Measurements from ENCODE around the gene FMOD. TPM values are rescaled to one million over a fixed set of nuclear protein-coding genes. Genes with fewer than 3 reads are reported as not detected.

Gene FMOD
- total and polyA plus RNA-seq, 7 experiments from 2014 or later, result not detected

DNA sequence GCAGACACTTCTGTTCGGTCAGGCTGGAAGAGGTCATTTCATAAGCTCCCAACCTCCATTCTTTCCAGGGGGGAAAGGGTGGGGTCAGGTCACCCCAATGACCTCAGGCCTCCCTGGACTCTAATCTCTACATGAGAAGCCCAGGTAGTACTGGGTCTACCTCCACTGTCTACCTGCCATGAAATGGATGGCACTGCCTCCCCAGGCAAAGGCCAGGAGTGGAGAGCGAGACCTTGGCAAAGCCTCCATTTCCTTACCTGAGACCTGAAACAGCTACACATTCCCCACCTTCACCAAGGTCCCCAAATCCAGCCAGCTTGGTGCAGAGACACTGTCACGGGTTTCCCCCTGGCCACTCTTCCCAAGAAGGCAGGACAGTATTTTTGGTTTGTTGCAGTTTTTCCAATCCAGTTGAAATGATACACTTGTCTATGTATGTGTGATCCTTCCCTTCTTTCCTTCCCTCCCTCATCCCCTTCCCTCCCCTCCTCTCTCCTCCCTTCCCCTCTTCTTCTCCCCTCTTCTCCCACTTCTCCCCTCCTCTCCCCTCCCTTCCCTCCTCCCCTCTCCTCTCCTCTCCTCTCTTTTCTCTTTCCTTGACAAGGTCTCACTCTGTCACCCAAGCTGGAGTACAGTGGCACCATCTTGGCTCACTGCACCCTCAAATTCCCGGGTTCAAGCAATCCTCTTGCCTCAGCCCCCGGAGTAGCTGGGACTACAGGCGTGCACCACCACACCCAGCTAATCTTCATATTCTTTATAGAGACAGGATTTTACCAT is 29.5 kb downstream of the FMOD start:
- Histone ChIP-seq H3K27me3 (ENCODE audit: control insufficient read depth in 2 of 2, insufficient read depth in 2 of 2, low read length in 2 of 2) (no peaks in the 10 kb centered on the region), H3K9me3 (ENCODE audit: control insufficient read depth in 2 of 3, low read length in 3 of 3) (no peaks in the 10 kb centered on the region), H3K4me3 (ENCODE audit: low read length) (peak overlapping the region; percentile 41), H3K27ac (ENCODE audit: low read depth, low read length) (peak overlapping the region; percentile 98), H3K36me3 (ENCODE audit: control insufficient read depth in 2 of 3, insufficient read depth in 3 of 3, low read length in 3 of 3) (no peaks in the 10 kb centered on the region), H3K4me1 (ENCODE audit: control insufficient read depth in 2 of 2, insufficient read depth in 2 of 2, low read length in 2 of 2) (peaks cover 74 to 82% of the 10 kb centered on the region in 2 donors)
- ChIA-PET CTCF (interaction anchor here (0.6 to 9.7 kb wide), 10 partner anchors 9 to 211 kb away, joined by 3 to 215 read pairs (median 7); no protein-coding TSS in a partner anchor), POLR2A (interaction anchor here (0.6 to 24.2 kb wide), 9 partner anchors 9 to 305 kb away, joined by 3 to 1812 read pairs (median 10); partner anchors contain the start of genes ATP2B4 and BTG2)
- Mint-ChIP-seq H3K4me3 (peak overlapping the region; percentile 66 to 88 (median 82)), H3K27ac (peak overlapping the region; percentile 85 to 100 (median 99)), H3K27me3 (no peaks in the 10 kb centered on the region), H3K36me3 (peaks cover 0 to 4% (median 0%) of the 10 kb centered on the region in 5 donors), H3K9me3 (peaks cover 0 to 3% (median 0%) of the 10 kb centered on the region in 11 donors), H3K4me1 (peaks cover 82 to 98% (median 95%) of the 10 kb centered on the region in 7 donors)
- intact Hi-C loops (cut with micrococcal nuclease), result loop anchor here (1.0 to 10.0 kb wide), 15 partner anchors 15 to 1963 kb away; partner anchors contain the start of genes PPFIA4 (in 2 of the 2), ZBED6 (in 2 of the 2), ZC3H11A (in 2 of the 2) and ADIPOR1 (in 1 of the 2)
- no peak for DNase-seq
- ATAC-seq, result no peak

DNA sequence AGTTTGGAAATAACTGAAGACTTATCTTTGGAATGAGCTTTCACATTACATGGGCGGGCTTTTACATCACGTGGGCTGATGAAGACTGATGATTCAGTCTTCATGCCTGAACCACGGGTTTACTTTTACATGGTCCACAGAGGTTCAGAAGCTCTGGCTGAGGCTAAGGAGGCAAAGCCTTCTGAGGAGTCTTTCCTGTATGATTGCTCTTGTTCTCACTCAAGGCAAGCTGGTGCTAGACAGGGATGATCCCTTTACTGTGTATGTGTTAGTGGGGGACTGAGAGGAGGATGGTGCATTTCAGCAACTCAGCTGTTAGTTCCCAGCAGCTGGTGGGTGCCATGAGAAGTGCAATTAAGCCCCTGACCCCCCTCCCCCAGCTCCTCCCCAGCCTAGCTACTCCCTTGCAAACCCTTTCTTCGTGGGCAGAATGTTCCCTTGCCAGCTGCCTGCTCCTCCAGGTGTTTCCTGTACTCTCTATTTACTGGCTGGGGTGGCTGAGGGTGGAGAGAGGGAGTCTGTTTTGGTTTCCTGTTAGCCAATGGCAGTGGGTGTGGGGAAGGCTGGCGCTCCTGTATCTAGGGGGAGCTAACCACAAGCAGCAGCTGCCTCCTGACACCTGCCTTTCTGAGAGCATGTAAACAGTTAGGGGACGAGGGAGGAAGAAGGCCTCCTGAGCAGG is 30.2 kb downstream of the FMOD start:
- Histone ChIP-seq H3K4me1 (ENCODE audit: control insufficient read depth in 2 of 2, insufficient read depth in 2 of 2, low read length in 2 of 2) (peaks cover 66 to 74% of the 10 kb centered on the region in 2 donors), H3K27ac (ENCODE audit: low read depth, low read length) (peak overlapping the region; percentile 98), H3K36me3 (ENCODE audit: control insufficient read depth in 2 of 3, insufficient read depth in 3 of 3, low read length in 3 of 3) (no peaks in the 10 kb centered on the region), H3K4me3 (ENCODE audit: low read length) (peak overlapping the region; percentile 41), H3K27me3 (ENCODE audit: control insufficient read depth in 2 of 2, insufficient read depth in 2 of 2, low read length in 2 of 2) (no peaks in the 10 kb centered on the region), H3K9me3 (ENCODE audit: control insufficient read depth in 2 of 3, low read length in 3 of 3) (no peaks in the 10 kb centered on the region)
- no peaks in the 10 kb centered on the region for H3K27me3 Mint-ChIP-seq
- ChIA-PET CTCF (interaction anchor here (0.6 to 9.7 kb wide), 12 partner anchors 8 to 1155 kb away, joined by 3 to 215 read pairs (median 5); no protein-coding TSS in a partner anchor), POLR2A (interaction anchor here (0.6 to 24.2 kb wide), 12 partner anchors 9 to 1962 kb away, joined by 3 to 1812 read pairs (median 8); partner anchors contain the start of genes ATP2B4, BTG2 and LAX1)
- DNase-seq (peak in 8 of 9 donors; percentile 50 to 93 (median 88)), ATAC-seq (peak; percentile 76)
- peak overlapping the region; percentile 66 to 88 (median 80) for H3K4me3 Mint-ChIP-seq
- H3K4me1 Mint-ChIP-seq, result peaks cover 77 to 95% (median 92%) of the 10 kb centered on the region in 7 donors
- H3K27ac Mint-ChIP-seq, result peak overlapping the region; percentile 85 to 100 (median 99)
- intact Hi-C loops (cut with micrococcal nuclease), result loop anchor here (1.0 to 10.0 kb wide), 15 partner anchors 14 to 1964 kb away; partner anchors contain the start of genes PPFIA4 (in 2 of the 2), ZBED6 (in 2 of the 2), ZC3H11A (in 2 of the 2) and ADIPOR1 (in 1 of the 2)
- peaks cover 0 to 4% (median 0%) of the 10 kb centered on the region in 5 donors for H3K36me3 Mint-ChIP-seq
- peaks cover 0 to 3% (median 0%) of the 10 kb centered on the region in 11 donors for H3K9me3 Mint-ChIP-seq

DNA sequence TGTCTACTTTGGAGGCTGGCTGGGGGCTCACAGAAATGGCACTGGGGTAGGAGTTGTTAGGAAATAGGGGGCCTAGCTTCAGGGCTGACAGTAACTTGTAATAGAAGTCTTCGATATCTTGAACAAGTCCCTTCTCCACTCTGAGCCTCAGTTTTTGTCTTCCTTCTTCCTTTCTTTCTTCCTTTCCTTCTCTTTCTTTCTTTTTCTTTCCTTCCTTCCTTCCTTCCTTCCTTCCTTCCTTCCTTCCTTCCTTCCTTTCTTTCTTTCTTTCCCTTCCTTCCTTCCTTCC is 32.7 kb downstream of the FMOD start:
- CTCF ChIA-PET, result interaction anchor here (2.7 kb wide), 1 partner anchor 11 kb away, joined by 23 read pairs; no protein-coding TSS in a partner anchor
- H3K27me3 ChIP-seq (ENCODE audit: control insufficient read depth in 2 of 2, insufficient read depth in 2 of 2, low read length in 2 of 2), result no peaks in the 10 kb centered on the region
- Mint-ChIP-seq H3K9me3 (peaks cover 0 to 3% (median 0%) of the 10 kb centered on the region in 11 donors), H3K36me3 (peaks cover 0 to 14% (median 5%) of the 10 kb centered on the region in 5 donors), H3K4me3 (peak overlapping the region in 2 of 10 donors; percentile 3 to 32), H3K27ac (peak overlapping the region in 6 of 9 donors; percentile 59 to 97 (median 82)), H3K4me1 (peaks cover 59 to 80% (median 79%) of the 10 kb centered on the region in 7 donors), H3K27me3 (no peaks in the 10 kb centered on the region)
- H3K9me3 ChIP-seq (ENCODE audit: control insufficient read depth in 2 of 3, low read length in 3 of 3), result no peaks in the 10 kb centered on the region
- POLR2A ChIA-PET, result interaction anchor here (0.6 to 24.2 kb wide), 4 partner anchors 8 to 44 kb away, joined by 4 to 1812 read pairs (median 544); partner anchors contain the start of gene BTG2
- H3K36me3 ChIP-seq (ENCODE audit: control insufficient read depth in 2 of 3, insufficient read depth in 3 of 3, low read length in 3 of 3), result no peaks in the 10 kb centered on the region
- intact Hi-C loops (cut with micrococcal nuclease), result no loop called here
- H3K4me1 ChIP-seq (ENCODE audit: control insufficient read depth in 2 of 2, insufficient read depth in 2 of 2, low read length in 2 of 2), result peaks cover 41 to 52% of the 10 kb centered on the region in 2 donors
- H3K4me3 ChIP-seq (ENCODE audit: low read length), result no peak overlapping the region
- ATAC-seq (no peak), DNase-seq (no peak)
- peak overlapping the region; percentile 3 for H3K27ac ChIP-seq (ENCODE audit: low read depth, low read length)

DNA sequence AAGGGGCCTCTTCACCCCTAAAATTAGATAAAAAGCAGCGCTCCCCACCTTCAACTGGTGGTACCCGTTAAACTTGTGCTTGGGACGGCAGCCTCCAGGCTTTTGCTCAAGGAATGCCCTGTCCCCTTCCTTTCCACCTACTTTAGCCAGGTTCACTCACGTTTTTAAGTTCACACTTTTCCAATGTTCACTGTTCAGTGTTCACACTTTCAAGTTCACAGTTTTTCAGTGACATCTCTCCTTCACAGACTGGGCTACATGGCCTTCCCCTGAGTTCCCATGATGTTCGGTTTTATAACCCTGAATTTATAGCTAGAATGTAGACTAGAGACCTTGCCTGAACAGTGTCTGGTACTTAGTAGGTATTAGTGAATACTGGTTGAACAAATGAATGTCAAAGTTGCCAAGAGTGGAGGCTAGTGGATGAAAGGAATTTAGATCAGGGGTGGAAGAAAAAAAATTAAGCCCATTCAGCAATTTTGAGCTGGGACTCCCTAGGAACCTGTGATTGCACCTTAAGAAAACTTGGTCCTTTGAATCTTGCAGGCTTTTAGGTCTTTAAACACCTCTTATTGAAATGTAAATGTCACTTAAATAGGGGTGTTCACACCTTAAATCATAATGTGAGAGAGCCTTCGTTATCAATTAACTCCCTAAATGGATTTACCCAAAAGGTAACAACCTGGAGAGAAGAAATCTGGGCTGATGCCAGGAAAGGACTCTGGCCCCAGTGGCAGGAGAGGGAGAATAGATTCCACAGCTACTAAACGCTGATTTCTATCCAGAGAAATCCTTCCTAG is 33.3 kb downstream of the FMOD start:
- Mint-ChIP-seq H3K36me3 (peaks cover 0 to 14% (median 5%) of the 10 kb centered on the region in 5 donors), H3K27me3 (no peaks in the 10 kb centered on the region), H3K4me1 (peaks cover 54 to 77% (median 76%) of the 10 kb centered on the region in 7 donors), H3K27ac (peak overlapping the region in 6 of 9 donors; percentile 33 to 97 (median 78)), H3K4me3 (peak overlapping the region in 3 of 10 donors; percentile 3 to 61 (median 16)), H3K9me3 (peaks cover 0 to 3% (median 0%) of the 10 kb centered on the region in 11 donors)
- ChIA-PET CTCF (interaction anchor here (0.6 to 2.7 kb wide), 4 partner anchors 10 to 1186 kb away, joined by 3 to 23 read pairs (median 4); no protein-coding TSS in a partner anchor), POLR2A (interaction anchor here (0.6 to 24.2 kb wide), 6 partner anchors 8 to 385 kb away, joined by 3 to 1812 read pairs (median 38); partner anchors contain the start of gene BTG2)
- peaks cover 35 to 50% of the 10 kb centered on the region in 2 donors for H3K4me1 ChIP-seq (ENCODE audit: control insufficient read depth in 2 of 2, insufficient read depth in 2 of 2, low read length in 2 of 2)
- H3K4me3 ChIP-seq (ENCODE audit: low read length), result no peak overlapping the region
- peak overlapping the region; percentile 3 for H3K27ac ChIP-seq (ENCODE audit: low read depth, low read length)
- DNase-seq (no peak), ATAC-seq (no peak)
- H3K27me3 ChIP-seq (ENCODE audit: control insufficient read depth in 2 of 2, insufficient read depth in 2 of 2, low read length in 2 of 2), result no peaks in the 10 kb centered on the region
- H3K36me3 ChIP-seq (ENCODE audit: control insufficient read depth in 2 of 3, insufficient read depth in 3 of 3, low read length in 3 of 3), result no peaks in the 10 kb centered on the region
- no peaks in the 10 kb centered on the region for H3K9me3 ChIP-seq (ENCODE audit: control insufficient read depth in 2 of 3, low read length in 3 of 3)
- intact Hi-C loops (cut with micrococcal nuclease), result loop anchor here in 1 of 2 donors (1.0 kb wide), 1 partner anchor 10 kb away; no protein-coding TSS in a partner anchor

DNA sequence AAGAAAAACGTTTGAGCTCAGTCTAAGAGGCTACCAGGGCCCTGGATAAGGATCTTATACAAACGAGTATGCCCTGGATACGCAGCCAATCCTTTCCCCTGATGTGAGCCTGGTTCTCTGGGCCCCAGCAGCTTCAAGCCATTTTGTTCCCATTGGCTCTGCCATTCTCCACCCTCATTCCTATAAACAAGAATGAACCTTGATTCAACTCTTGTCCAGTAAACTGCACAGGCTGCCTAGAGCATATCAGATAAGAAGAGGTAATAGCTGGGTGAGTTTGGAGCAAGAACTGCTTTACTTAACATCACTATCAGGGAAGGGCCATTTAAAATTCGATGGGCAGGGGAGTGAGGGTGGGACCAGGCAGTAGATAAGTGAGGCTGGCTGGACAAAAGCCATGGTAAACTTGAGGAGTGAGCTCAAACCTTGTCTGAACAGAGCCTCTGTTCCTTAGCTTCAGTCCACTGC is 34.3 kb downstream of the FMOD start:
- peaks cover 0 to 16% (median 5%) of the 10 kb centered on the region in 5 donors for H3K36me3 Mint-ChIP-seq
- intact Hi-C loops (cut with micrococcal nuclease), result loop anchor here in 1 of 2 donors (1.0 kb wide), 1 partner anchor 11 kb away; no protein-coding TSS in a partner anchor
- H3K9me3 Mint-ChIP-seq, result peaks cover 0 to 3% (median 0%) of the 10 kb centered on the region in 11 donors
- H3K4me1 Mint-ChIP-seq, result peaks cover 47 to 73% (median 70%) of the 10 kb centered on the region in 7 donors
- peak overlapping the region in 8 of 9 donors; percentile 19 to 97 (median 72) for H3K27ac Mint-ChIP-seq
- H3K27me3 ChIP-seq (ENCODE audit: control insufficient read depth in 2 of 2, insufficient read depth in 2 of 2, low read length in 2 of 2), result no peaks in the 10 kb centered on the region
- H3K27ac ChIP-seq (ENCODE audit: low read depth, low read length), result no peak overlapping the region
- POLR2A ChIA-PET, result interaction anchor here (0.7 to 24.2 kb wide), 6 partner anchors 7 to 386 kb away, joined by 3 to 1812 read pairs (median 40); partner anchors contain the start of gene BTG2
- H3K4me3 ChIP-seq (ENCODE audit: low read length), result no peak overlapping the region
- ATAC-seq (no peak), DNase-seq (no peak)
- no peaks in the 10 kb centered on the region for H3K9me3 ChIP-seq (ENCODE audit: control insufficient read depth in 2 of 3, low read length in 3 of 3)
- H3K4me3 Mint-ChIP-seq, result peak overlapping the region in 2 of 10 donors; percentile 9 to 23
- H3K36me3 ChIP-seq (ENCODE audit: control insufficient read depth in 2 of 3, insufficient read depth in 3 of 3, low read length in 3 of 3), result peaks cover 0 to 2% (median 0%) of the 10 kb centered on the region in 3 experiments
- peaks cover 26 to 43% of the 10 kb centered on the region in 2 donors for H3K4me1 ChIP-seq (ENCODE audit: control insufficient read depth in 2 of 2, insufficient read depth in 2 of 2, low read length in 2 of 2)
- no peaks in the 10 kb centered on the region for H3K27me3 Mint-ChIP-seq
- CTCF ChIA-PET, result interaction anchor here (0.6 to 2.7 kb wide), 5 partner anchors 9 to 1187 kb away, joined by 3 to 23 read pairs (median 4); no protein-coding TSS in a partner anchor
